GM12878 (cell line): Measurements from ENCODE around the gene FARS2. TPM values are rescaled to one million over a fixed set of nuclear protein-coding genes. Genes with fewer than 3 reads are reported as not detected.

Source experiments
- ATAC-seq: fragments of 200-7000 bp; cut with Tn5 transposase; 3 replicates; pipeline ENCODE4 v1.9.1; 2020; ENCODE audit warnings: mild to moderate bottlenecking, moderate library complexity
- BruUV-seq: library from RNA; stranded (reverse); fragments of 400-500 nt; replicated peaks from 2 replicates; lab custom pipeline; 2021; lab: Mats Ljungman, UMichigan
- CTCF ChIA-PET: fragments of 300-600 bp; sonication (Branson Sonifier 250); formaldehyde crosslinking; extraction: SDS; loops from one replicate; lab custom pipeline; 2021; ENCODE audit warnings: inconsistent platforms; lab: Yijun Ruan, JAX
- POLR2A ChIA-PET: fragments of 350-600 bp; formaldehyde crosslinking; extraction: SDS; loops from one replicate; lab custom pipeline; 2021; ENCODE audit warnings: inconsistent platforms; lab: Charles Lee
- RAD21 ChIA-PET: fragments of 300-600 bp; sonication (Branson Sonifier 250); formaldehyde crosslinking; loops from one replicate; lab custom pipeline; 2023; ENCODE audit warnings: antibody characterized with exemption; ENCODE audit not compliant: unreplicated experiment; lab: Charles Lee
- SMC1A ChIA-PET: fragments of 300-600 bp; sonication (Branson Sonifier 250); formaldehyde crosslinking; loops from one replicate; lab custom pipeline; 2023; ENCODE audit not compliant: unreplicated experiment, uncharacterized antibody; lab: Charles Lee
- DNase-seq: peaks from one replicate; pipeline ENCODE4 v3.0.0-alpha.2; 2011; ENCODE audit warnings: low read depth, low spot score
- FAIRE-seq: peaks from 3 replicates; lab custom pipeline; 2011; peaks lifted over from hg19 to GRCh38; lab: Jason Lieb, UNC
- H2AFZ ChIP-seq: 2 replicates; pipeline ENCODE4 v1.6.0; 2011; ENCODE audit warnings: low read depth, low read length, control low read depth; ENCODE audit not compliant: control insufficient read depth
- H3K27ac ChIP-seq: 2 replicates; pipeline ENCODE4 v1.5.1; 2011; ENCODE audit warnings: control low read depth; ENCODE audit not compliant: control insufficient read depth, insufficient read depth
- H3K27me3 ChIP-seq, 2 experiments: replicated peaks in 1 of 2; 2 replicates each; pipeline versions ENCODE4 v1.6.0 to v1.6.1; 2011; ENCODE audit warnings: low read length in 1 of 2; ENCODE audit not compliant: control insufficient read depth in 2 of 2, insufficient read depth in 2 of 2
- H3K36me3 ChIP-seq, 2 experiments: 2 replicates each; pipeline ENCODE4 v1.5.1; 2011; ENCODE audit warnings: low read length in 1 of 2; ENCODE audit not compliant: control insufficient read depth in 2 of 2, insufficient read depth in 2 of 2
- H3K4me1 ChIP-seq: 2 replicates; pipeline ENCODE4 v1.6.1; 2011; ENCODE audit warnings: mild to moderate bottlenecking, low read length, moderate library complexity, mixed read lengths; ENCODE audit not compliant: control insufficient read depth, insufficient read depth
- H3K4me2 ChIP-seq: 2 replicates; pipeline ENCODE4 v1.6.0; 2011; ENCODE audit warnings: control low read depth; ENCODE audit not compliant: control insufficient read depth, insufficient read depth
- H3K4me3 ChIP-seq: fragments of 200-600 bp; sonication (generic); 2 replicates; pipeline ENCODE4 v1.5.1; 2016
- H3K79me2 ChIP-seq: 2 replicates; pipeline ENCODE4 v1.6.0; 2011; ENCODE audit warnings: low read length; ENCODE audit not compliant: control insufficient read depth, insufficient read depth
- H3K9ac ChIP-seq: 2 replicates; pipeline ENCODE4 v1.8.0; 2011; ENCODE audit warnings: low read length, control low read depth, mixed read lengths; ENCODE audit not compliant: control insufficient read depth, insufficient read depth
- H3K9me3 ChIP-seq: replicated peaks from 3 replicates; pipeline ENCODE4 v1.5.1; 2011; ENCODE audit warnings: mild to moderate bottlenecking, low read length; ENCODE audit not compliant: control insufficient read depth, insufficient read depth
- H4K20me1 ChIP-seq: 2 replicates; pipeline ENCODE4 v1.6.0; 2011; ENCODE audit not compliant: control insufficient read depth, insufficient read depth
- CBX3 ChIP-seq: fragments of 200-600 bp; sonication (generic); IDR thresholded peaks from 2 replicates; pipeline ENCODE4 v1.6.1; 2016; ENCODE audit warnings: low read depth, borderline replicate concordance
- CBX5 ChIP-seq: sonication (generic); IDR thresholded peaks from 2 replicates; pipeline ENCODE4 v1.6.1; 2016; ENCODE audit warnings: low read depth, moderate library complexity, mild to moderate bottlenecking, inconsistent platforms
- CHD1 ChIP-seq: IDR thresholded peaks from 2 replicates; pipeline ENCODE4 v1.6.1; 2012; ENCODE audit warnings: low read depth, low read length, improper control_type of control experiment
- CTCF ChIP-seq, 3 experiments: IDR thresholded peaks in 2 of 3; conservative IDR thresholded peaks in 1 of 3; 2 replicates each; pipeline ENCODE4 v1.5.1; 2011; ENCODE audit warnings: low read depth in 3 of 3, low read length in 3 of 3, mild to moderate bottlenecking in 3 of 3, control low read depth in 2 of 3, moderate library complexity in 2 of 3, inconsistent platforms in 1 of 3, mixed read lengths in 1 of 3; ENCODE audit not compliant: control insufficient read depth in 2 of 3, insufficient read depth in 1 of 3; ENCODE audit errors: extremely low read depth in 1 of 3
- EP300 ChIP-seq, 2 experiments: fragments of 150-350 bp in 1 of 2; IDR thresholded peaks; 2 replicates each; pipeline ENCODE4 v1.6.1; 2011 to 2012; ENCODE audit warnings: low read depth in 2 of 2, low read length in 2 of 2, borderline replicate concordance in 1 of 2, improper control_type of control experiment in 1 of 2, inconsistent platforms in 1 of 2; ENCODE audit not compliant: control insufficient read depth in 1 of 2
- HDAC6 ChIP-seq: fragments of 200-600 bp; sonication (generic); IDR thresholded peaks from one replicate; pipeline ENCODE4 v1.8.0; 2017; ENCODE audit warnings: antibody characterized with exemption; ENCODE audit not compliant: unreplicated experiment
- KAT2A ChIP-seq: conservative IDR thresholded peaks from 2 replicates; pipeline ENCODE4 v1.6.1; 2011; ENCODE audit warnings: low read depth, low read length; ENCODE audit not compliant: control insufficient read depth
- KDM1A ChIP-seq: fragments of 200-600 bp; sonication (generic); IDR thresholded peaks from 2 replicates; pipeline ENCODE4 v1.6.1; 2016; ENCODE audit warnings: borderline replicate concordance
- RFX5 ChIP-seq: IDR thresholded peaks from 2 replicates; pipeline ENCODE4 v1.6.1; 2011; ENCODE audit warnings: low read depth, low read length, improper control_type of control experiment
- ZNF207 ChIP-seq: fragments of 450-650 bp; IDR thresholded peaks from 2 replicates; pipeline ENCODE4 v1.6.1; 2014; ENCODE audit warnings: antibody characterized with exemption, mild to moderate bottlenecking, borderline replicate concordance
- ZNF274 ChIP-seq: IDR thresholded peaks from one replicate; pipeline ENCODE4 v1.8.0; 2011; ENCODE audit not compliant: insufficient read length, insufficient read depth
- WGBS: methylation state at CpG from one replicate; pipeline ENCODE4 v1.1.6; 2016; ENCODE audit warnings: low lambda C conversion rate; ENCODE audit not compliant: insufficient replicate concordance, insufficient coverage; ENCODE audit errors: missing lambda C conversion rate; 5-methylcytosine and 5-hydroxymethylcytosine counted together
- in situ Hi-C: fragments of 300-500 bp; cut with MboI; formaldehyde crosslinking; loops from 9 replicates; pipeline ENCODE4 v1.14.3; 2018; ENCODE audit warnings: mixed read lengths
- intact Hi-C: fragments of 100-400 bp; cut with micrococcal nuclease; formaldehyde crosslinking; loops from one replicate; pipeline ENCODE4 v1.14.2; 2022; ENCODE audit not compliant: unreplicated experiment
- polyA plus RNA-seq, 11 experiments: library from polyadenylated mRNA; depleted of rRNA in 4 of 11; unstranded in 6 of 11; stranded (reverse) in 5 of 11; fragments of >200 nt; fragmentation: Nextera tagmentation in 4 of 11; fragmentation: Illumina TruSeq in 1 of 11; extraction: Ambion mirVana in 4 of 11; extraction: Trizol in 1 of 11; gene quantifications; 1 replicate in 1 of 11; 2 replicates in 10 of 11; pipeline versions ENCODE4 v1.2.1 to v1.2.3, GENCODE V29; 2011 to 2016; ENCODE audit warnings: inconsistent platforms in 2 of 11, missing spikeins in 2 of 11, low read depth in 1 of 11
- total RNA-seq, 4 experiments: library from RNA; depleted of rRNA in 3 of 4; stranded (reverse); fragments of >200 nt in 3 of 4; fragmentation: Illumina TruSeq in 1 of 4; extraction: Trizol in 1 of 4; gene quantifications; 2 replicates each; pipeline versions ENCODE4 v1.2.1 to v1.2.3, GENCODE V29; 2013 to 2021
- TF ChIP-seq, protein P1 (sequence below): fragments of 450-650 bp; IDR thresholded peaks from 2 replicates; pipeline ENCODE4 v1.6.1; 2017; ENCODE audit warnings: antibody characterized with exemption, mild to moderate bottlenecking, moderate library complexity
- TF ChIP-seq, protein P2 (sequence below): fragments of 450-650 bp; IDR thresholded peaks from 2 replicates; pipeline ENCODE4 v1.6.1; 2017; ENCODE audit warnings: borderline replicate concordance
- TF ChIP-seq, protein P3 (sequence below): IDR thresholded peaks from 2 replicates; pipeline ENCODE4 v1.6.1; 2012; ENCODE audit warnings: low read depth, low read length, improper control_type of control experiment

The FARS2 gene
- total and polyA plus RNA-seq, 10 of the 15 experiments (the other 5 are each of a cell fraction or from before 2014, with no cell fraction given), result 16.8 to 46.7 (median 25.6) TPM

DNA sequence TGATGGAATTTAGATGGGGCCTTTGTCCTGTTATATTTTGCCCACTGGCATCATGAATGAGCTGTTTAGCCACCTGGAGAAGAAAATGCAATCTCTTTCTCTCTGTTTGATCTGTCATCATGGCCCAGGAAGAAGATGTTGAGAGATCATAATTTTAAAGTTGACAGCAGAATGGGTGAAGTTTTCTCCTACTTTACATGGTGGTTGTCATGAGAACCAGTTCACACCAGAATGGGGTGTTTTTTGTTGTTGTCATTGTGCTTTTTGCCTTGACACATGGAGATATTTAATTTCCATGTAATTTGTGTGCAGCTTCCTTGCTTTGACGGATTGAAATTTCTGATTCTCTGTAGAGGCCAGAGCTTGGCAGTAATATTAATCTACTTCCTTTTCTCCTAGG is 122.5 kb downstream of the FARS2 start:
- in situ Hi-C loops, result no loop called here
- RAD21 ChIA-PET, result interaction anchor here (2.1 kb wide), 1 partner anchor 240 kb away, joined by 6 read pairs; no protein-coding TSS in a partner anchor
- no peak for DNase-seq
- Histone ChIP-seq H3K27me3 (no peaks in the 10 kb centered on the region), H3K4me2 (no peak overlapping the region), H3K79me2 (no peaks in the 10 kb centered on the region), H3K4me1 (no peaks in the 10 kb centered on the region), H3K9me3 (no peaks in the 10 kb centered on the region), H3K9ac (no peak overlapping the region)
- no peak for FAIRE-seq
- ATAC-seq, result no peak
- BruUV-seq, result no TSS peak
- SMC1A ChIA-PET, result interaction anchor here (1.0 kb wide), 1 partner anchor 240 kb away, joined by 3 read pairs; no protein-coding TSS in a partner anchor
- TF ChIP-seq, protein P1, sequence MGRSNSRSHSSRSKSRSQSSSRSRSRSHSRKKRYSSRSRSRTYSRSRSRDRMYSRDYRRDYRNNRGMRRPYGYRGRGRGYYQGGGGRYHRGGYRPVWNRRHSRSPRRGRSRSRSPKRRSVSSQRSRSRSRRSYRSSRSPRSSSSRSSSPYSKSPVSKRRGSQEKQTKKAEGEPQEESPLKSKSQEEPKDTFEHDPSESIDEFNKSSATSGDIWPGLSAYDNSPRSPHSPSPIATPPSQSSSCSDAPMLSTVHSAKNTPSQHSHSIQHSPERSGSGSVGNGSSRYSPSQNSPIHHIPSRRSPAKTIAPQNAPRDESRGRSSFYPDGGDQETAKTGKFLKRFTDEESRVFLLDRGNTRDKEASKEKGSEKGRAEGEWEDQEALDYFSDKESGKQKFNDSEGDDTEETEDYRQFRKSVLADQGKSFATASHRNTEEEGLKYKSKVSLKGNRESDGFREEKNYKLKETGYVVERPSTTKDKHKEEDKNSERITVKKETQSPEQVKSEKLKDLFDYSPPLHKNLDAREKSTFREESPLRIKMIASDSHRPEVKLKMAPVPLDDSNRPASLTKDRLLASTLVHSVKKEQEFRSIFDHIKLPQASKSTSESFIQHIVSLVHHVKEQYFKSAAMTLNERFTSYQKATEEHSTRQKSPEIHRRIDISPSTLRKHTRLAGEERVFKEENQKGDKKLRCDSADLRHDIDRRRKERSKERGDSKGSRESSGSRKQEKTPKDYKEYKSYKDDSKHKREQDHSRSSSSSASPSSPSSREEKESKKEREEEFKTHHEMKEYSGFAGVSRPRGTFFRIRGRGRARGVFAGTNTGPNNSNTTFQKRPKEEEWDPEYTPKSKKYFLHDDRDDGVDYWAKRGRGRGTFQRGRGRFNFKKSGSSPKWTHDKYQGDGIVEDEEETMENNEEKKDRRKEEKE, result no peak
- no peak for TF ChIP-seq CTCF (IDR thresholded peaks at IDR 0.05 in 2 of 3, conservative IDR thresholded peaks at IDR 0.05 in 1 of 3; ENCODE audit: control insufficient read depth in 2 of 3, extremely low read depth in 1 of 3, insufficient read depth in 1 of 3, low read depth in 3 of 3, low read length in 3 of 3)
- no peak for TF ChIP-seq CHD1
- no peak for TF ChIP-seq HDAC6
- TF ChIP-seq CBX3, result no peak
- no peak for TF ChIP-seq CBX5
- no peak for TF ChIP-seq ZNF207
- TF ChIP-seq, protein P2, sequence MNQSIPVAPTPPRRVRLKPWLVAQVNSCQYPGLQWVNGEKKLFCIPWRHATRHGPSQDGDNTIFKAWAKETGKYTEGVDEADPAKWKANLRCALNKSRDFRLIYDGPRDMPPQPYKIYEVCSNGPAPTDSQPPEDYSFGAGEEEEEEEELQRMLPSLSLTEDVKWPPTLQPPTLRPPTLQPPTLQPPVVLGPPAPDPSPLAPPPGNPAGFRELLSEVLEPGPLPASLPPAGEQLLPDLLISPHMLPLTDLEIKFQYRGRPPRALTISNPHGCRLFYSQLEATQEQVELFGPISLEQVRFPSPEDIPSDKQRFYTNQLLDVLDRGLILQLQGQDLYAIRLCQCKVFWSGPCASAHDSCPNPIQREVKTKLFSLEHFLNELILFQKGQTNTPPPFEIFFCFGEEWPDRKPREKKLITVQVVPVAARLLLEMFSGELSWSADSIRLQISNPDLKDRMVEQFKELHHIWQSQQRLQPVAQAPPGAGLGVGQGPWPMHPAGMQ, result no peak
- no peak for TF ChIP-seq KDM1A
- TF ChIP-seq, protein P3, sequence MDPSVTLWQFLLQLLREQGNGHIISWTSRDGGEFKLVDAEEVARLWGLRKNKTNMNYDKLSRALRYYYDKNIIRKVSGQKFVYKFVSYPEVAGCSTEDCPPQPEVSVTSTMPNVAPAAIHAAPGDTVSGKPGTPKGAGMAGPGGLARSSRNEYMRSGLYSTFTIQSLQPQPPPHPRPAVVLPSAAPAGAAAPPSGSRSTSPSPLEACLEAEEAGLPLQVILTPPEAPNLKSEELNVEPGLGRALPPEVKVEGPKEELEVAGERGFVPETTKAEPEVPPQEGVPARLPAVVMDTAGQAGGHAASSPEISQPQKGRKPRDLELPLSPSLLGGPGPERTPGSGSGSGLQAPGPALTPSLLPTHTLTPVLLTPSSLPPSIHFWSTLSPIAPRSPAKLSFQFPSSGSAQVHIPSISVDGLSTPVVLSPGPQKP, result no peak
- TF ChIP-seq KAT2A, result no peak
- TF ChIP-seq ZNF274, result no peak
- TF ChIP-seq EP300 (IDR thresholded peaks at IDR 0.05; ENCODE audit: borderline replicate concordance in 1 of 2, control insufficient read depth in 1 of 2, low read depth in 2 of 2, low read length in 2 of 2), result no peak
- TF ChIP-seq RFX5, result no peak
- TF ChIP-seq, all 136 proteins: peak for 0
- 100% methylated on average over 1 of the region's 1 CpG for WGBS
- ChIA-PET POLR2A (no interaction called here), CTCF (interaction anchor here (0.6 to 1.1 kb wide), 2 partner anchors 44 to 240 kb away, joined by 3 to 4 read pairs; no protein-coding TSS in a partner anchor)
- no peaks in the 10 kb centered on the region for H4K20me1 ChIP-seq
- H3K36me3 ChIP-seq, result no peaks in the 10 kb centered on the region
- H3K27ac ChIP-seq, result no peak overlapping the region
- intact Hi-C loops, result no loop called here
- H2AFZ ChIP-seq, result no peak overlapping the region
- no peak overlapping the region for H3K4me3 ChIP-seq
